Activated CD8-positive, alpha-beta T cell treated with anti-CD3 and anti-CD28 coated beads, Interleukin-2, amount 10 ng/mL, durations not matched to agents 7 days and 5 days (primary cell): ENCODE data around the gene RBBP8NL. TPM values are rescaled to one million over a fixed set of nuclear protein-coding genes. Genes with fewer than 3 reads are reported as not detected.
"Not testable (repeated sequence)": the region's sequence is repeated elsewhere in the genome, so short reads cannot be mapped to it uniquely, and the experiment has no call there.

ENCODE experiments used
- ATAC-seq: fragments of 150-1000 bp; cut with Tn5 transposase; one replicate; pipeline ENCODE4 v1.10.0; 2021; ENCODE audit warnings: moderate library complexity
- CTCF ChIA-PET: fragments of 350-600 bp; sonication (Branson Sonifier 250); formaldehyde crosslinking; loops from one replicate; lab custom pipeline; 2021; ENCODE audit warnings: antibody characterized with exemption; lab: Charles Lee
- POLR2A ChIA-PET: fragments of 350-600 bp; sonication (Branson Sonifier 250); formaldehyde crosslinking; loops from one replicate; lab custom pipeline; 2021; ENCODE audit warnings: antibody characterized with exemption; lab: Charles Lee
- DNase-seq: peaks from one replicate; pipeline ENCODE4 v3.0.0-alpha.2; 2020
- H3K27ac Mint-ChIP-seq: one replicate; pipeline ENCODE4 v1.8.0; 2021; ENCODE audit warnings: mild to moderate bottlenecking, mixed read lengths
- H3K27me3 Mint-ChIP-seq: one replicate; pipeline ENCODE4 v1.8.0; 2021; ENCODE audit warnings: low read depth, mixed read lengths
- H3K36me3 Mint-ChIP-seq: one replicate; pipeline ENCODE4 v1.8.0; 2021; ENCODE audit warnings: low read depth, mixed read lengths
- H3K4me1 Mint-ChIP-seq: one replicate; pipeline ENCODE4 v1.8.0; 2021; ENCODE audit warnings: low read depth, mixed read lengths
- H3K4me3 Mint-ChIP-seq: one replicate; pipeline ENCODE4 v1.8.0; 2021; ENCODE audit warnings: mild to moderate bottlenecking, mixed read lengths
- H3K9me3 Mint-ChIP-seq: one replicate; pipeline ENCODE4 v1.8.0; 2022; ENCODE audit warnings: mixed read lengths; ENCODE audit not compliant: insufficient read depth
- total RNA-seq, 2 experiments: library from RNA; stranded (reverse); gene quantifications; one replicate each; pipeline ENCODE4 v1.2.3, GENCODE V29; 2021

The RBBP8NL gene
- total RNA-seq, 2 experiments from 2014 or later = not detected

GRCh38 chr20:62430866-62431447, 3.6 kb upstream of the RBBP8NL start:
- Mint-ChIP-seq H3K9me3 (no peaks in the 10 kb centered on the region), H3K36me3 (no peaks in the 10 kb centered on the region), H3K27me3 (peaks cover 24% of the 10 kb centered on the region), H3K4me1 (no peaks in the 10 kb centered on the region), H3K27ac (no peak overlapping the region), H3K4me3 (no peak overlapping the region)
- ATAC-seq (no peak), DNase-seq (no peak)
- ChIA-PET POLR2A (no interaction called here), CTCF (no interaction called here)

GRCh38 chr20:62430311-62430853, 3.0 kb upstream of the RBBP8NL start:
- ATAC-seq (no peak), DNase-seq (no peak)
- POLR2A ChIA-PET = no interaction called here
- Mint-ChIP-seq H3K4me1 (no peaks in the 10 kb centered on the region), H3K9me3 (no peaks in the 10 kb centered on the region), H3K36me3 (no peaks in the 10 kb centered on the region), H3K27ac (no peak overlapping the region), H3K4me3 (no peak overlapping the region), H3K27me3 (peaks cover 20% of the 10 kb centered on the region)
- CTCF ChIA-PET = no interaction called here

- Mint-ChIP-seq H3K27me3 (peaks cover 14% of the 10 kb centered on the region), H3K4me1 (no peaks in the 10 kb centered on the region), H3K27ac (no peak overlapping the region), H3K4me3 (no peak overlapping the region), H3K36me3 (no peaks in the 10 kb centered on the region), H3K9me3 (no peaks in the 10 kb centered on the region)
- ChIA-PET POLR2A (no interaction called here), CTCF (no interaction called here)
- DNase-seq (no peak), ATAC-seq (no peak)
Observed at GRCh38 chr20:62429455-62430310, 2.3 kb upstream of the RBBP8NL start.

- Mint-ChIP-seq H3K27ac (no peak overlapping the region), H3K4me1 (no peaks in the 10 kb centered on the region), H3K9me3 (no peaks in the 10 kb centered on the region), H3K36me3 (no peaks in the 10 kb centered on the region), H3K4me3 (no peak overlapping the region), H3K27me3 (peaks cover 5% of the 10 kb centered on the region)
- ATAC-seq (no peak), DNase-seq (no peak)
- ChIA-PET CTCF (no interaction called here), POLR2A (no interaction called here)
Observed at GRCh38 chr20:62428396-62429295, 1.3 kb upstream of the RBBP8NL start.

- Mint-ChIP-seq H3K27me3 (peaks cover 2% of the 10 kb centered on the region), H3K4me3 (no peak overlapping the region), H3K9me3 (no peaks in the 10 kb centered on the region), H3K4me1 (no peaks in the 10 kb centered on the region), H3K36me3 (no peaks in the 10 kb centered on the region), H3K27ac (no peak overlapping the region)
- DNase-seq (no peak), ATAC-seq (no peak)
- ChIA-PET CTCF (no interaction called here), POLR2A (no interaction called here)
Observed at GRCh38 chr20:62428002-62428372, 648 bp upstream of the RBBP8NL start.

- Mint-ChIP-seq H3K4me3 (no peak overlapping the region), H3K9me3 (no peaks in the 10 kb centered on the region), H3K36me3 (no peaks in the 10 kb centered on the region), H3K27ac (no peak overlapping the region), H3K4me1 (no peaks in the 10 kb centered on the region), H3K27me3 (no peaks in the 10 kb centered on the region)
- CTCF ChIA-PET = no interaction called here
- ATAC-seq (no peak), DNase-seq (no peak)
- POLR2A ChIA-PET = no interaction called here
Observed at GRCh38 chr20:62426699-62427131, 624 bp downstream of the RBBP8NL start.

GRCh38 chr20:62426059-62426348, 1.3 kb downstream of the RBBP8NL start:
- POLR2A ChIA-PET, H3K36me3 Mint-ChIP-seq, H3K4me3 Mint-ChIP-seq, DNase-seq, ATAC-seq, H3K4me1 Mint-ChIP-seq, H3K27me3 Mint-ChIP-seq, H3K27ac Mint-ChIP-seq, CTCF ChIA-PET, H3K9me3 Mint-ChIP-seq: not testable (repeated sequence)

- DNase-seq = no peak
- no peaks in the 10 kb centered on the region for H3K9me3 Mint-ChIP-seq
- no peaks in the 10 kb centered on the region for H3K27me3 Mint-ChIP-seq
- H3K36me3 Mint-ChIP-seq = no peaks in the 10 kb centered on the region
- no peak for ATAC-seq
- CTCF ChIA-PET = no interaction called here
- no peak overlapping the region for H3K4me3 Mint-ChIP-seq
- H3K4me1 Mint-ChIP-seq = no peaks in the 10 kb centered on the region
- H3K27ac Mint-ChIP-seq = no peak overlapping the region
- POLR2A ChIA-PET = no interaction called here
Observed at GRCh38 chr20:62425281-62426058, 1.9 kb downstream of the RBBP8NL start.

- Mint-ChIP-seq H3K36me3 (no peaks in the 10 kb centered on the region), H3K4me3 (no peak overlapping the region), H3K4me1 (no peaks in the 10 kb centered on the region), H3K27ac (no peak overlapping the region), H3K27me3 (no peaks in the 10 kb centered on the region), H3K9me3 (no peaks in the 10 kb centered on the region)
- ChIA-PET POLR2A (no interaction called here), CTCF (no interaction called here)
- ATAC-seq = no peak
- DNase-seq = no peak
Observed at GRCh38 chr20:62424249-62425107, 2.9 kb downstream of the RBBP8NL start.

GRCh38 chr20:62423326-62423706, 4.0 kb downstream of the RBBP8NL start:
- Mint-ChIP-seq H3K9me3 (no peaks in the 10 kb centered on the region), H3K4me3 (no peak overlapping the region), H3K36me3 (no peaks in the 10 kb centered on the region), H3K27ac (no peak overlapping the region), H3K4me1 (no peaks in the 10 kb centered on the region), H3K27me3 (no peaks in the 10 kb centered on the region)
- ChIA-PET POLR2A (no interaction called here), CTCF (no interaction called here)
- no peak for ATAC-seq
- DNase-seq = no peak
